Fibroblast of villous mesenchyme (primary cell): ENCODE data around the gene CC2D2A. TPM values are rescaled to one million over a fixed set of nuclear protein-coding genes. Genes with fewer than 3 reads are reported as not detected.

ENCODE experiments used
- DNase-seq: peaks from one replicate; pipeline ENCODE4 v3.0.0-alpha.2; 2010; ENCODE audit warnings: low read depth
- H3K4me3 ChIP-seq: 2 replicates; pipeline ENCODE4 v1.5.1; 2011; ENCODE audit warnings: low read depth, mild to moderate bottlenecking, low read length
- small RNA-seq: library from RNA; depleted of rRNA; stranded (forward); fragments of <200 nt; gene quantifications from one replicate; pipeline ENCODE3, GENCODE V24; 2012
- total RNA-seq: library from RNA; depleted of rRNA; stranded (reverse); fragments of >200 nt; gene quantifications from 2 replicates; pipeline ENCODE4 v1.2.3, GENCODE V29; 2012
- TF ChIP-seq, protein P1 (sequence below): IDR thresholded peaks from 2 replicates; pipeline ENCODE4 v1.5.1; 2012; ENCODE audit warnings: low read depth, mild to moderate bottlenecking, low read length; ENCODE audit not compliant: insufficient read depth

The CC2D2A gene
- total RNA-seq, 1 donor, result 23.7 TPM

- TF ChIP-seq, protein P1, sequence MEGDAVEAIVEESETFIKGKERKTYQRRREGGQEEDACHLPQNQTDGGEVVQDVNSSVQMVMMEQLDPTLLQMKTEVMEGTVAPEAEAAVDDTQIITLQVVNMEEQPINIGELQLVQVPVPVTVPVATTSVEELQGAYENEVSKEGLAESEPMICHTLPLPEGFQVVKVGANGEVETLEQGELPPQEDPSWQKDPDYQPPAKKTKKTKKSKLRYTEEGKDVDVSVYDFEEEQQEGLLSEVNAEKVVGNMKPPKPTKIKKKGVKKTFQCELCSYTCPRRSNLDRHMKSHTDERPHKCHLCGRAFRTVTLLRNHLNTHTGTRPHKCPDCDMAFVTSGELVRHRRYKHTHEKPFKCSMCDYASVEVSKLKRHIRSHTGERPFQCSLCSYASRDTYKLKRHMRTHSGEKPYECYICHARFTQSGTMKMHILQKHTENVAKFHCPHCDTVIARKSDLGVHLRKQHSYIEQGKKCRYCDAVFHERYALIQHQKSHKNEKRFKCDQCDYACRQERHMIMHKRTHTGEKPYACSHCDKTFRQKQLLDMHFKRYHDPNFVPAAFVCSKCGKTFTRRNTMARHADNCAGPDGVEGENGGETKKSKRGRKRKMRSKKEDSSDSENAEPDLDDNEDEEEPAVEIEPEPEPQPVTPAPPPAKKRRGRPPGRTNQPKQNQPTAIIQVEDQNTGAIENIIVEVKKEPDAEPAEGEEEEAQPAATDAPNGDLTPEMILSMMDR, result no peak
- no peak overlapping the region for H3K4me3 ChIP-seq
- no peak for DNase-seq
Observed at GRCh38 chr4:15638418-15638817, 168.7 kb downstream of the CC2D2A start.

GRCh38 chr4:15648600-15648999 is 178.9 kb downstream of the CC2D2A start:
- no peak overlapping the region for H3K4me3 ChIP-seq
- no peak for DNase-seq
- TF ChIP-seq, protein P1, result no peak

DNA sequence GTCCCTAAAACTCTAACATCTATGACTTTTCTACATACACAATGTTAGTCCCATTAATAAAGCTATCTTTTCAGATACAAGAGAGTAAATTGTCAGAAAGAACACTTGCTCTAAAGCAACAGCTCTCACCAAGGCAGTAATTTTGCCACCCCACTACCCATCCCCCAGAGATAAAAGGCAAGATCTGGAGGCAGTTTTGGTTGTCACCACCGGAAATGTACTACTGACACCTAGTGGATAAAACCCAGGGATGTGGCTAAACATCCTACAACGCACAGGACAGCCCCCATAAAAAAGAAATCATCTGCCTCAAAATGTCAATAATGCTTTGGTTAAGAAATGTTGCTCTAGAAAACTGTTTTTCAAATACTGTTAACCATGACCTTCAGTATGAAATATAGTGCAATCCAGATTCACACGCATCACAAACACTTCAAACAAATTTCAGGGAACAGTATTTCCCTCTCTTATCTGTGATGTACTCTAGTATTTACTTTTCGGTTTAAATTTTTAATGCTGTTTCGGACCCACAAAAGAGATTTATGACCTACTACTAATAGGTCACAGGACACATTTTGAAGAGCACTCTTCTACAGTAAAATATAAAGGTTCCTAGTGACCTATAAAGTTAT is 180.3 kb downstream of the CC2D2A start:
- H3K4me3 ChIP-seq, result no peak overlapping the region

More for the DNA sequence above, 180.3 kb downstream of the CC2D2A start:
- TF ChIP-seq, protein P1, result peak; percentile 74
- peak; percentile 80 for DNase-seq

Small RNA genes lying within 50 kb of the gene (small RNA-seq; reads per million reads assigned to genes)
- not detected for gene AC007016.1

Other genes with a start within 250 kb of the CC2D2A start
- 1.7 and 1.9 TPM in 2 replicates for gene C1QTNF7, start 41.8 kb upstream of the CC2D2A start, total RNA-seq
- 88.9 and 157 TPM in 2 replicates for gene FBXL5, start 185.5 kb downstream of the CC2D2A start, total RNA-seq
- 28.1 and 29.6 TPM in 2 replicates for gene FAM200B, start 211.9 kb downstream of the CC2D2A start, total RNA-seq
- 19.9 and 37.7 TPM in 2 replicates for gene BST1, start 233.2 kb downstream of the CC2D2A start, total RNA-seq